Stimulated activated CD4-positive, alpha-beta T cell treated with anti-CD3 and anti-CD28 coated beads, TNF-alpha, amount 100 ng/mL, for 48 hours (primary cell): ENCODE measurements around the gene RIPK3.

Source experiments
- DNase-seq, 3 donors: peaks; one replicate each; pipeline ENCODE4 v3.0.0-alpha.2; 2020; ENCODE audit warnings: low read depth in 3 of 3

Gene RIPK3

DNA sequence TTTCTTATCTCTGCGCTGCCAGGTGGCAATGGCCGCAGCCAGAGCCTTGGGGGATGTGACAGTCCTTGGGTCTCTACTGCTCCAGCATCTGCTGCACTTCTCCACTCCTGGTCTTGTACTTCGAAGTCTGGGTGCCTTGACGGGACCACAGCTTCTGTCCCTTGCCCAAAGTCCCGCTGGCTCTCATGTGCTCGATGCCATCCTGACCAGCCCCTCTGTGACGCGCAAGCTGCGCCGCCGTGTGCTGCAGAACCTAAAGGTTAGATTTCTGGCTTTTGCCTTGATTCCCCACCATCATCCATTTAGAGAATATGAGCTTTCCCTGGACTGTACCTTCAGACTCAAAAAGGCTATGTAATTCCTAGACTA lies 35.8 kb downstream of the RIPK3 start:
- DNase-seq: no peak

DNA sequence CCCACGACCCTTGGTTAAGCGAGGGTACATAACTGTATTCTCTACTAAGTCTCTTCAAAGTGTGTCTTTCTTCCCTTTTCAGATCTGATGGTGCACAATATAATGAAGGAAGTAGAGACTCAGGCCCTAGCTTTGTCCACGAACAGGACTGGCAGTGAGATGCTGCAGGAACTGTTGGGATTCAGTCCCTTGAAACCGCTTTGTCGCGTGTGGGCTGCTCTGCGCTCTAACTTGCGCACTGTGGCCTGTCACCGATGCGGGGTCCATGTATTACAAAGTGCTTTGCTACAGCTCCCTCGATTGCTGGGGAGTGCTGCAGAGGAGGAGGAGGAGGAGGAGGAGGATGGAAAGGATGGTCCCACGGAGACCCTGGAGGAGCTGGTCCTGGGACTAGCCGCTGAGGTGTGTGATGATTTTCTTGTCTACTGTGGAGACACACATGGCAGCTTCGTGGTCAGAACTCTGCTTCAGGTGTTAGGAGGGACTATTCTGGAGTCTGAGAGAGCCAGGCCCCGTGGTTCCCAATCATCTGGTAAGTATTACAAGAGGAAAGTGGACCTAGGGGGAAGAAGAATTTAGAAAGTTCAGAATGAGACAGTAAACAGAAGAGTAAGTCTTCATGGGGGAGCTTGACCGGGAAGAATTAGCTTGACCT lies 39.3 kb downstream of the RIPK3 start:
- no peak for DNase-seq

- peak; percentile 85 to 90 (median 86) for DNase-seq
Measured at GRCh38 chr14:24299255-24300191, 40.3 kb downstream of the RIPK3 start, which contains the start of the genes DHRS1 and NOP9. TSS of gene DHRS1 (minus strand) at chr14:24299780. CDS start at chr14:24299106, 674 bp downstream. TSS of gene NOP9 (plus strand) at chr14:24299850. CDS start at chr14:24299955, 105 bp downstream.

DNA sequence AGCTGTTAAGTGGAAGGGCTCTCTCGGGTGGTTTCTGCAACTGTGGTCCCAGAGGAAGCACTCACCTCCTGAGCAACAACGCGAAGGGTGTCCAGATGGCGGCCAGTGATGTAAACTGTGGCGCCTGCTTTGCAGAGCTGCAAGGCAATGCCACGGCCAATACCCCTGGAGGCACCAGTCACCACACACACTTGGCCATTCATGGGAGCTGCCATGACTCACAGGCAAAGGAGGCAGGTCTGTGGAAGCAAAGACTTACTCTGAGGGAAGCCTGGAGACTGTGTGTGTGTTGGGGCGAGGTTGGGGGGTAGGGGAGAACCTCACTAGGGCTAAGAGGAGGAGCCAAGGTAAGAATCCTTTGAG lies 40.9 kb downstream of the RIPK3 start:
- no peak for DNase-seq

- no peak for DNase-seq
Measured at GRCh38 chr14:24297190-24297964, 42.4 kb downstream of the RIPK3 start.

GRCh38 chr14:24296341-24297157 lies 43.2 kb downstream of the RIPK3 start:
- DNase-seq: peak; percentile 57 to 65 (median 61)

DNA sequence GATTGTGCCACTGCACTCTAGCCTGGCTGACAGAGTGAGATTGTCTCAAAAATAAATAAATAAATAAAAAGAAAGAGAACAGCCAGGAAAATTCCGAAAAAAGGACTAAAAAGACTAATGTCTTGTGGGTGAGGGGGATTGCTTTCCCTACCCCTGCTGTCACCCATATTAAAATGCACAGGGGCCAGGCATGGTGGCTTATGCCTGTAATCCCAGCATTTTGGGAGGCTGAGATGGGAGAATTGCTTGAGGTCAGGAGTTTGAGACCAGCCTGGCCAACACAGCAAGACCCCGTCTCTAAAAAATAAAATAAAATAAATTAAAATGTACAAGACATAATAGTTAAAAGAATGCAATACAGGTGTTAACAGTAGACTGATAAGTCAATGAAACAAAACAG lies 46.3 kb downstream of the RIPK3 start:
- no peak for DNase-seq

DNA sequence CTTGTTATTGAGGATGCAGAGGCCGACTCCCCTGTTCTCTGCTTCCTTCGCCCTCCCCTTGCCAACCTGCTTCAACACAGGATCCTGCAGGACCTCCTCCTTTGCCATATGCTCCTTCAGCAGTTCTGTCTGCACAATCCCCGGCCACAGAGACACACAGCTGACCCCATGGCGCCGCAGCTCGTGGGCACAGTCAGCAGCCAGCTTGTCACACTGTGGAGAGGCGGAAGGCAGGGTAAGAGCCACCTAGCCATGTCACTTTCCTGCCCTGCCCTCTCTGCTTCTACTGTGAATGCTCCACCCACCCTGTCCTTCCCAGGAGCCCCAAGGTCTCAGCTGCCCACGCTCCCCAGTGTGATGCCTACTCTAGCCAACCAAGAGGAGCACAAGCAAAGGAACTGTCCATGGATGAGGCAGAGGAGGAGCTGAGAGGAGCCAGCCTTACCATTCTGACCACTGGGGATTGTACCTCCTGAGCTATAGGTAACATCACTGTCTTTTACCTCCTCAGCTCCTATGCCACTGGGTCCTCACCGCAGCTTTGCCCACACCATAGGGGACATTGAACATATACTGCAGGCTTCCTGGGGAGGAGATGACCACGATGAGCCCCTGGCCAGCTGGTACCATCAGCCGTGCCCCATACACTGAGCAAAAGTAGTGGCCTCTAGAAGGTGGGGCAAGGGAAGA lies 47.5 kb downstream of the RIPK3 start:
- DNase-seq: no peak

GRCh38 chr14:24291446-24292117 lies 48.2 kb downstream of the RIPK3 start:
- DNase-seq: no peak

- DNase-seq: no peak
Measured at GRCh38 chr14:24290746-24291145, 49.0 kb downstream of the RIPK3 start.

- DNase-seq: peak; percentile 46 to 76 (median 51)
Measured at GRCh38 chr14:24289649-24290280, 50.0 kb downstream of the RIPK3 start.

- DNase-seq: no peak
Measured at GRCh38 chr14:24286996-24287395, 52.8 kb downstream of the RIPK3 start.
